HepG2 (cell line): ENCODE measurements around the gene TRIM6.

Experiments
- ARNT2 ChIP-seq: sonication (generic); formaldehyde crosslinking; IDR thresholded peaks from 2 replicates; pipeline ENCODE4 v1.8.0; 2022; ENCODE audit warnings: mild to moderate bottlenecking, low read depth, missing genetic modification reagents, moderate library complexity
- CEBPB ChIP-seq: IDR thresholded peaks from 2 replicates; pipeline ENCODE4 v1.6.1; 2011; ENCODE audit warnings: low read depth, low read length, improper control_type of control experiment, borderline replicate concordance
- CTCF ChIP-seq: sonication (generic); formaldehyde crosslinking; IDR thresholded peaks from 2 replicates; pipeline ENCODE4 v1.5.0; 2020; ENCODE audit warnings: mild to moderate bottlenecking, missing genetic modification reagents, moderate library complexity
- IKZF4 ChIP-seq: sonication (generic); formaldehyde crosslinking; IDR thresholded peaks from 2 replicates; pipeline ENCODE4 v1.5.1; 2020; ENCODE audit warnings: borderline replicate concordance, mild to moderate bottlenecking, low read depth, missing genetic modification reagents; ENCODE audit errors: not compliant biosample characterization
- MAZ ChIP-seq, 2 experiments: sonication (generic) in 1 of 2; formaldehyde crosslinking in 1 of 2; IDR thresholded peaks; 2 replicates each; pipeline versions ENCODE4 v1.5.0 to v1.6.1; 2012 to 2020; ENCODE audit warnings: low read depth in 2 of 2, mild to moderate bottlenecking in 2 of 2, borderline replicate concordance in 1 of 2, improper control_type of control experiment in 1 of 2, low read length in 1 of 2, missing genetic modification reagents in 1 of 2, moderate library complexity in 1 of 2
- NAIF1 ChIP-seq: sonication (generic); formaldehyde crosslinking; IDR thresholded peaks from 2 replicates; pipeline ENCODE4 v1.5.0; 2020; ENCODE audit warnings: mild to moderate bottlenecking, missing genetic modification reagents, borderline replicate concordance
- NFYB ChIP-seq: sonication (generic); formaldehyde crosslinking; IDR thresholded peaks from 2 replicates; pipeline ENCODE4 v1.4.0; 2020; ENCODE audit warnings: missing genetic modification reagents
- NR2F1 ChIP-seq, 2 experiments: fragments of 450-650 bp in 1 of 2; formaldehyde crosslinking in 1 of 2; IDR thresholded peaks; 2 replicates each; pipeline versions ENCODE4 v1.5.0 to v1.6.1; 2016 to 2020; ENCODE audit warnings: mild to moderate bottlenecking in 1 of 2, missing compliant biosample characterization in 1 of 2, missing genetic modification reagents in 1 of 2, moderate library complexity in 1 of 2
- POLR2A ChIP-seq, 2 experiments: IDR thresholded peaks; 2 replicates each; pipeline ENCODE4 v1.6.1; 2011; ENCODE audit warnings: low read depth in 2 of 2, low read length in 2 of 2, mild to moderate bottlenecking in 1 of 2, moderate library complexity in 1 of 2; ENCODE audit not compliant: insufficient read depth in 1 of 2
- SETDB1 ChIP-seq: sonication (generic); formaldehyde crosslinking; IDR thresholded peaks from 2 replicates; pipeline ENCODE4 v1.5.1; 2020; ENCODE audit warnings: missing genetic modification reagents, mild to moderate bottlenecking, borderline replicate concordance
- ZFP91 ChIP-seq: sonication (generic); formaldehyde crosslinking; IDR thresholded peaks from 2 replicates; pipeline ENCODE4 v1.9.0; 2022; ENCODE audit warnings: missing genetic modification reagents, mild to moderate bottlenecking, borderline replicate concordance
- ZNF121 ChIP-seq: sonication (generic); formaldehyde crosslinking; IDR thresholded peaks from 2 replicates; pipeline ENCODE4 v1.5.0; 2020; ENCODE audit warnings: mild to moderate bottlenecking, missing genetic modification reagents
- ZNF816 ChIP-seq: sonication (generic); formaldehyde crosslinking; IDR thresholded peaks from 2 replicates; pipeline ENCODE4 v1.8.0; 2022; ENCODE audit warnings: missing genetic modification reagents, mild to moderate bottlenecking, borderline replicate concordance

- no peak for TF ChIP-seq IKZF4 (CRISPR knock-in tag)
- no peak for TF ChIP-seq ZNF121 (CRISPR knock-in tag)
- TF ChIP-seq CEBPB, result no peak
- TF ChIP-seq ZNF816 (CRISPR knock-in tag), result no peak
- no peak for TF ChIP-seq NR2F1 (CRISPR knock-in tag; IDR thresholded peaks at IDR 0.05)
- no peak for TF ChIP-seq CTCF
- no peak for TF ChIP-seq SETDB1 (CRISPR knock-in tag)
- no peak for TF ChIP-seq NAIF1 (CRISPR knock-in tag)
- no peak for TF ChIP-seq ARNT2 (CRISPR knock-in tag)
- no peak for TF ChIP-seq NFYB (CRISPR knock-in tag)
- TF ChIP-seq ZFP91, result no peak
- TF ChIP-seq MAZ (IDR thresholded peaks at IDR 0.05; ENCODE audit: borderline replicate concordance, low read depth, low read length), result no peak
- TF ChIP-seq MAZ (CRISPR knock-in tag; IDR thresholded peaks at IDR 0.05; ENCODE audit: low read depth), result no peak
- no peak for TF ChIP-seq POLR2A (IDR thresholded peaks at IDR 0.05; ENCODE audit: insufficient read depth in 1 of 2, low read depth in 2 of 2, low read length in 2 of 2)
Measured at GRCh38 chr11:5564259-5565019, 32.0 kb upstream of the TRIM6 start.
